Nephron progenitor cell (in vitro differentiated cells): ENCODE data around the gene NRXN2.

ENCODE experiments used
- DNase-seq: peaks from one replicate; pipeline ENCODE4 v3.0.0; 2021
- H3K27ac Mint-ChIP-seq: 2 replicates; pipeline ENCODE4 v1.8.0; 2021; ENCODE audit warnings: mild to moderate bottlenecking, moderate library complexity, mixed read lengths
- H3K27me3 Mint-ChIP-seq: 2 replicates; pipeline ENCODE4 v1.8.0; 2021; ENCODE audit warnings: mild to moderate bottlenecking, low read depth, mixed read lengths; ENCODE audit not compliant: poor library complexity
- H3K36me3 Mint-ChIP-seq: 2 replicates; pipeline ENCODE4 v1.8.0; 2021; ENCODE audit warnings: low read depth, mixed read lengths
- H3K4me1 Mint-ChIP-seq: 2 replicates; pipeline ENCODE4 v1.8.0; 2021; ENCODE audit warnings: mixed read lengths
- H3K4me3 Mint-ChIP-seq: 2 replicates; pipeline ENCODE4 v1.8.0; 2021; ENCODE audit warnings: mild to moderate bottlenecking, moderate library complexity, mixed read lengths
- H3K9me3 Mint-ChIP-seq: 2 replicates; pipeline ENCODE4 v1.8.0; 2021; ENCODE audit warnings: mild to moderate bottlenecking, moderate library complexity, mixed read lengths
- CTCF ChIP-seq: fragments of 200-600 bp; sonication (generic); IDR thresholded peaks from 2 replicates; pipeline ENCODE4 v1.5.0; 2021; ENCODE audit warnings: antibody characterized with exemption

NRXN2 gene

GRCh38 chr11:64607381-64607985 is 115.5 kb downstream of the NRXN2 start:
- Mint-ChIP-seq H3K4me1 (peaks cover 26% of the 10 kb centered on the region), H3K36me3 (no peaks in the 10 kb centered on the region), H3K9me3 (no peaks in the 10 kb centered on the region), H3K27ac (no peak overlapping the region), H3K4me3 (no peak overlapping the region), H3K27me3 (peaks cover 22% of the 10 kb centered on the region)
- no peak for TF ChIP-seq CTCF
- no peak for DNase-seq

- H3K27ac Mint-ChIP-seq, result no peak overlapping the region
- peaks cover 26% of the 10 kb centered on the region for H3K4me1 Mint-ChIP-seq
- DNase-seq, result no peak
- no peaks in the 10 kb centered on the region for H3K36me3 Mint-ChIP-seq
- H3K27me3 Mint-ChIP-seq, result peaks cover 18% of the 10 kb centered on the region
- no peaks in the 10 kb centered on the region for H3K9me3 Mint-ChIP-seq
- no peak overlapping the region for H3K4me3 Mint-ChIP-seq
- no peak for TF ChIP-seq CTCF
Measured at GRCh38 chr11:64606796-64607380, 116.1 kb downstream of the NRXN2 start.

GRCh38 chr11:64605656-64606585 is 117.1 kb downstream of the NRXN2 start:
- peaks cover 16% of the 10 kb centered on the region for H3K27me3 Mint-ChIP-seq
- H3K27ac Mint-ChIP-seq, result no peak overlapping the region
- DNase-seq, result no peak
- no peaks in the 10 kb centered on the region for H3K36me3 Mint-ChIP-seq
- TF ChIP-seq CTCF, result no peak
- no peak overlapping the region for H3K4me3 Mint-ChIP-seq
- peaks cover 30% of the 10 kb centered on the region for H3K4me1 Mint-ChIP-seq
- H3K9me3 Mint-ChIP-seq, result no peaks in the 10 kb centered on the region

- no peak for DNase-seq
- peaks cover 31% of the 10 kb centered on the region for H3K4me1 Mint-ChIP-seq
- H3K27me3 Mint-ChIP-seq, result peaks cover 12% of the 10 kb centered on the region
- H3K27ac Mint-ChIP-seq, result no peak overlapping the region
- H3K36me3 Mint-ChIP-seq, result no peaks in the 10 kb centered on the region
- no peak for TF ChIP-seq CTCF
- H3K9me3 Mint-ChIP-seq, result no peaks in the 10 kb centered on the region
- no peak overlapping the region for H3K4me3 Mint-ChIP-seq
Measured at GRCh38 chr11:64605244-64605560, 117.8 kb downstream of the NRXN2 start.

- TF ChIP-seq CTCF, result no peak
- H3K36me3 Mint-ChIP-seq, result no peaks in the 10 kb centered on the region
- H3K27ac Mint-ChIP-seq, result no peak overlapping the region
- peaks cover 12% of the 10 kb centered on the region for H3K27me3 Mint-ChIP-seq
- peaks cover 31% of the 10 kb centered on the region for H3K4me1 Mint-ChIP-seq
- H3K9me3 Mint-ChIP-seq, result no peaks in the 10 kb centered on the region
- H3K4me3 Mint-ChIP-seq, result no peak overlapping the region
- no peak for DNase-seq
Measured at GRCh38 chr11:64604458-64605243, 118.3 kb downstream of the NRXN2 start.
